ENCODE measurements around the gene SPCS3.
A peak's percentile ranks its signal among the peaks of the same experiment; 100 is the strongest.
"Not testable (repeated sequence)": the region's sequence is repeated elsewhere in the genome, so short reads cannot be mapped to it uniquely, and the experiment has no call there.

Gene SPCS3

DNA sequence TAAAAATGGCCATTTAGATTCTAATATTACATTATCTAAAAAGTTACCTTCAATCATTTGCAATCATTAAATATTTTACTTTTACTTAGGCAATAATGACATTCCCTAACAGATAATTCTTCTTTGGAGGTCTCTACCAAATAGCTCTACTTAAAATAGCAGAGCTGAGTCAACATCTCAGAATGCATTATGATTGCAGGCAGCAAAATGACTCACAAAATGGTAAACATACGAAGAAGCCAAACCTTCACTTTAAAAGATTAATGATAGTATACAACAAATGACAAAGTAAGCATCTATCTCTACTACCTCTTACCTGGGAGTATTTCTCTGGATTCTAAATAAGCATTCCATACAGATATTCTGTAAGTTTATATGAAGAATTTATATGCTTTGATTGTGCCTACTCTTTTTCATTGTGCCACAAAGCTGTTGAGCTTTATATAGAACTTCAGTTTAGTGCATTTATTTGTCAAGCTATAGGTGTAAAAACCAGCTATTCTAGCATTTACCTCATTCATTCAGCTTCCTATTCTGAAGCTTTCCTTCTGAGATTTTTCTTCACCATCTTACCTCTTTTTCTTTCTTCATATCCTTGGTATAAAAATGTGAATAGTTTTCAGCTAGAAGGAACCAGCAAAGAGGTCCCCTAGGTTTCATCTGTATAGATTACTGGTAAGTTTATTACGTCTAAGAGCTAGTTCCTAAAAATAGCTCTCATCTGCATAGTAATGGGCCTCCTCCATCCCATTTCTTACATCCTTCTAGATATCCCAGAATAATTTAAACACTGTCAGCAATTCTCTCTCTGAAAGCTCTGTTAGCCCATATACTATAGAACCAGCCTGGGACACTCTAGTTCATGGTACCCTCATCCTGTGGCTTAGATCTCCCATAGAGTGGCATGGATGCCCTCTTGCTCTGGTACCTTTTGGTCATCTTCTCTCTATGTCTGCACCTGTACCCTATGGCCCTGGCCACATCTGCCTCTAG is 17.2 kb upstream of the SPCS3 start:
- no peak for DNase-seq (ENCODE audit: extremely low read depth in 1 of 2, low read depth in 1 of 2)

DNA sequence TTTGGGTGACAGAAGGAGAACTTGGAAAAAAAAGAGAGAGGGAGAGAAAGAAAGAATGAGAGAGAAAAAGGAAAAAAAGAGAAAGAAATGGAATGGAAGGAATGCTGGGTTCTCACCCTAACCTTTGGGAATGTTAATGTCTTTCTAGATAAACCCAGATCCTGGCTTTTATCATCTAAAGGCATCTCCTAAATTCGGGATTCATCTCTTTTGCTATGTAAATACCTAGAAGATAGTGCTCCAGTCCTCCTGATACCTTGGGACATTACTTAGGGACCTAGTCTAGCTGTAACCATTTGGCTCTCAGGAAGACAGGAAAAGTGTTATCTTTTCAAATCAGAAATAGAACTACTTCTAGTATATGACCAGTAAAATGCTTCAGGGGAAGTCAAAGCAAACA is 15.8 kb upstream of the SPCS3 start:
- no peak for DNase-seq (ENCODE audit: extremely low read depth in 1 of 2, low read depth in 1 of 2)

DNA sequence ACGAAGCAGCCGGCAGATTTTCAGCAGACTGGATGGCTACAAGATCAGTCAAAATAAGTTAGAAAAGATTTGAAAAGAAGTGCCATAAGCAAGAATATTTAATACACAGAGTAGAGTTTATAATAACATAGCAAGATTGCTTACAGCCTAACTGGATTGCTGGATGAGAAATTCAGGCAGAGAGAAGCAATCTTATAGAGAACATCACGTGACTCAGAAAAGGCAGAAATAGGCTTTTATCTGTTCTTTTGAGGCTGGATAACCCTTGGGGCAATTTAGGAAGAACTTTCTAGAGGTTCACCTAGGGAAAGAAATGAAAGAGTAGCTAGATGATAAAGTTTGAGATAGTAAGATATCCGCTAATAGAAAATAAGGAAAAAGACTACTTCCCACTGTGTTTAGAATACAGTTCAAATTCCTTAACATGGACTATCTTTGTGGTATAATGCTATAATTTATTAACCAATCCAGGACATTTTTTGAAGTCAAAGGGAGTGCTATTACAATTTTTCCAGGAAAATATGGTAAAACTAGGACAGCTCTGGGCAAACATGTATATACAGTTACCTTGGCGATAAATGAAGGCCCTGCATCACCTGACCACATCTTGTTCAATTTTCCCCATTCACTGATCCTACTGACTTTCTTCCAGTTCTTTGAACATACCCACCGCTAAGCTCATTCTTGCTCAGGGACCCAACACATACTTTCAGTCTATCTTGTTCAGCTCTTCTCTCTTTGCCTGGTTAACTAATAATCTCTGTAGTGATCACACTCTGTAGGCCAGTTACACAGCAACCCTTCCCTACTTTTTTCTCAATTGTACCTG is 12.7 kb upstream of the SPCS3 start:
- no peak for DNase-seq (ENCODE audit: extremely low read depth in 1 of 2, low read depth in 1 of 2)

DNA sequence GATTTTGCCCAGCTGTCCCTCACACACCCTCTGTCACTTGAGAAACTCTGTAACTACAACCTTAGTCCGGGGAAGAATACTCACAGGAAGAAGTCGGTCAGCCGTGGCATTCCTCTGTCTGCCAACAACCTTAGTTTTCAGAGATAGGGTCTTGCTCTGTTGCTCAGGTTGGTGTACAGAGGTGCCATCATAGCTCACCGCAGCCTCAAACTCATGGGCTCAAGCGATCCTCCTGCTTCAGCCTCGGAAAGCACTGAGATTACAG is 12.2 kb upstream of the SPCS3 start:
- DNase-seq (ENCODE audit: extremely low read depth in 1 of 2, low read depth in 1 of 2): no peak

GRCh38 chr4:176308441-176308840 is 11.3 kb upstream of the SPCS3 start:
- DNase-seq (ENCODE audit: extremely low read depth in 1 of 2, low read depth in 1 of 2): no peak

DNA sequence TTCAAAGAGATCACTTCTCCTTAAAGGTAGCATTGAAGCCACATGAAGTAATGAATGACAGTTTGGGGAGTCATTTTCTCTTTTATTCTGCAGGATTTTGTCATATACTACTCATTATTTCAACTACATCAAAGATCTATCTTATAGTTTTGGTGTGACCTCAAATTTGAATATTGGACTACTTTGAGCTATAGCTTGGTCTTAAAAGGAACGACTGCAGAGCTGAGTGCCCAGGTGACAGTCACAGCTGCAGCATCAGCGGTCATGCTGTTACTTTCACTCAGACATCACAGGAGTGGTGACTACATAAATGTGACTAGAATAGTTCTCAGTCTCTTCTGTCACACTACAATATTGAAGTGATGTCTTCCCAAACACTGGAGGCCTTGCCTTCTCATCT is 10.7 kb upstream of the SPCS3 start:
- DNase-seq (ENCODE audit: extremely low read depth in 1 of 2, low read depth in 1 of 2): no peak

DNA sequence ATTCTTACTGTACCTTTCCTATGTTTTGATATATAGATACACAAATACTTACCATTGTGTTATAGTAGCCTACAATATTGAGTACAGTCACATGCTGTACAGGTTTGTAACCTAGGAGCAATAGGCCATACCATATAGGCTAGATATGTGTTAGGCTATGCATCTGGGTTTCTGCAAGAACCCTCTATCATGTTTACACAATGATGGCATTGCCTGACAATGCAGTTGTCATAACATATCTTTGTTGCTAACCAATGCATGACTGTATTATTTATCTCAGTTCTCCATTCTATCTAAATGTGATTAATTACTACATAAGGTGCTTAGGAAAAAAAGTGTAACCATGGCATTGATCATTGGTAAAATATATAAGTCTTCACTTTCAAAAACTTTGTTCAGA is 10.0 kb upstream of the SPCS3 start:
- no peak for DNase-seq (ENCODE audit: extremely low read depth in 1 of 2, low read depth in 1 of 2)

- no peak for DNase-seq (ENCODE audit: extremely low read depth in 1 of 2, low read depth in 1 of 2)
These were observed 6.0 kb upstream of the SPCS3 start for GRCh38 chr4:176313596-176314336.

DNA sequence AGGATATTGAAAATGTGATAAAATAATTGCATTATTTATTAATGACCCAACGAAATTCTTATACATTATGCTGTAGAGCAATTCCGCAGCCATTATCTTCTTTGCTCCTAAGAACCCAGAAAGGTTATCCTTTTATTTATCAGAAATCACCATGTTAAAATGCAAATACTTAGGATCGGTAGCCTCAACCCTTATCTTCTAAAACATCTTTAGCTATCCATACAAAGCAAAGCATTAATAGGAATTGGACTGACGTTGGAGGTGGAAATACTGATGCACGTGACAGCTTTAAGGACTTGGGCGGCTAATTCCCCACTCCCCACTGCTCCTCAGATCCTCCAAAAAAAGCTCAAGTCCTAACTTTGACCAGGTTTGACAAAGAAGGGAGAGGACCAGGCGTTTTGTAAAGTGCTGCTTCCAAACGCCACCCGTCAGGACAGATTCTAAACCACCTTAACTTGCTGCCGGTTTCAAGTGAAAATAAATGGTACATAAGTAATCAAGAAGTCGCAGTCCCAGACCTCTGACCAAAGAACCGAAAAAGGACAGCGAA is 539 bp upstream of the SPCS3 start:
- DNase-seq (ENCODE audit: extremely low read depth in 1 of 2, low read depth in 1 of 2): no peak

DNA sequence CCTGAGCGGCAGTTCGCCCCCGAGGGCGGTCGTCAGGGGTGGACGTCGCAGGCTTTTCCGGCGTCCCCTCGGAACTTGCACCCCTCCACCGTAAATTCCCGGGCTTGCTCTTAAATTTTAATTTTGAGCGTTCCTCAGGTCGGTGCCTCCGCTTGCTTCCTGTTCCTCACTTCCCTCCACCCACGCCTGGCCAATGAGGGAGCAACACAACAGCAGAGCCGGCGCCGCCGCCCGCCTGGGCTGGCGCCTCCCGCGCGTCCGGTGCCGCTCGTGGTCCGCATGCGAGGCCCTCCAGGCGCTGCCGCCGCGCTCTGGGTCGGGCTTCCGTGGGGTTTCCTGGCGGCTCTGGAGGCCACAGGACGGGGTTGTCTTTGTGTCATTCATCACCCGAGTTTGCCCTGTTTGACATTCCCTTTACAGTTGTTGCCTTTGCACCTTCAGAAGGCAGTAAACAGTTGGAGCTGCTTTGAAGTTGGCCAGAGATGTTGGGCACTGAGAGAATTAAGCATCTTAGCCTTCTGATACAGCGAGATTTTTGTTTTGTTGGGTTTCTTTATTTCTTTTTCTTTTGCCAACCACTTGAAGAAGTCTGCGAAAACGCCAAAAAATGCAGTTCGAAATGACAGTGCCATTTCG is 692 bp downstream of the SPCS3 start:
- peak; percentile 46 to 74 for DNase-seq (ENCODE audit: extremely low read depth in 1 of 2, low read depth in 1 of 2)

DNA sequence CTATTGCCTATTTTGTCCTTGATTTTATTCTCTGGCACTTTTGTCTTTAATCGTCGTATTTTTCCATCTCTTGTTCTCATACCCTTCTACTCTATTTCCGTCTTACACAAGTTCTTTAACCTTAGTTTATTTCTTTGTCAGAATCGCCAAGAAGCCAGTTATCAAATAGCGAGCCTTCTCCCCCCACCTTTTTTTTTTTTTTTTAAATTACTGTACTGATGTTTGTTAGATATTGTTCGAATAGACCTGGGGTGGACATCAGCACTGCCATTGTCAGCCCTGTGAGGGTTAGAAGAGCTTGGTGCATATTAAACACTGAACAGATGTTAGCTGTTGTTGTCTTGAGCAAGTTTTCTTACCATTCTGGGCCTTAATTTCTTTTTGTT is 1.2 kb downstream of the SPCS3 start:
- DNase-seq (ENCODE audit: extremely low read depth in 1 of 2, low read depth in 1 of 2): no peak

DNA sequence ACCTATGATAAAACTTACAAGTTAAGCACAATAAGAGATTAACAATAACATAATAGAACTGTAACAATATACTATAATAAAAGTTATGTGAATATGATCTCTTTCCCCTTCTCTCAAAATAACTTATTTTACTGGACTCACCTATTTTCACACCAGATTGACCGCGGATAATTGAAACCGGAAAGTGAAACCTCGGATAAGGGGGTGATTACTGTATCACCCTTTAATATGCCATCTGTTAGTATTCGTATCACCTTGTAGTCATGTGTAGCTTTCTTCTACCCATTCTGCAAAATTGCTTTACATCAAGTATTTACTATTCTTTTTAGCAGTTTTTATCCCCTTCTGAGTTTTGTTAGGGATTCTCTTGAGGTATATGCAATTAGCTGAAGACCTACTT is 1.8 kb downstream of the SPCS3 start:
- DNase-seq (ENCODE audit: extremely low read depth in 1 of 2, low read depth in 1 of 2): no peak

DNA sequence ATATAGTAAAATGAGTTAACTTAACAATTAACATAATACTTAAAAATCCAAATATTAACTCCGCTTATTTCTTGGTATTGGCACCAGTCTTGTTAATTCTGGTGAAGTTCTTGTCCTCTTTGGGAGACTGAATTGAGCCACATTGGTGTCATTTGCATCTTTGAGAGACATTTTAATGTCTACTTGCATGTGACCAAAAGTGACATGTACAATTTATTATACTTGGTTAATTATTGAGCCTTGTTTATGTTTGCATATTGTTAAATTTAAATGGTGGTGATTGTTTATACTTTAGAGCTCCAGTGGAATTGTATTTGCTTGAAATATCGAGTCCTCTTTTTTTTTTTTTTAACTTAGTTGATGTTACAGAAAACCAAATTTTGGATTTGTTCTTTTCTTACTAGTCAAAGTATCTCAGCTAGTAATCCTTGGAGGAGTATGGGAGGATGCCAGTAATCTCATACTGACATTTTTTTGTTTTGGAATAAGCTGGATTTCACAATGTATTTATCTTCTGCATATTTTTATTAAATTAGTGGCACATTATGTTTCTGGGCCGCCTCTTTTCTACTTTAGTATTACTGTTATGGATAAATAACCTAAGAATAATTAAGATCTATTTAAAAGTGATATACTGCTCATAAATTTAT is 3.9 kb downstream of the SPCS3 start:
- DNase-seq (ENCODE audit: extremely low read depth in 1 of 2, low read depth in 1 of 2): no peak

DNA sequence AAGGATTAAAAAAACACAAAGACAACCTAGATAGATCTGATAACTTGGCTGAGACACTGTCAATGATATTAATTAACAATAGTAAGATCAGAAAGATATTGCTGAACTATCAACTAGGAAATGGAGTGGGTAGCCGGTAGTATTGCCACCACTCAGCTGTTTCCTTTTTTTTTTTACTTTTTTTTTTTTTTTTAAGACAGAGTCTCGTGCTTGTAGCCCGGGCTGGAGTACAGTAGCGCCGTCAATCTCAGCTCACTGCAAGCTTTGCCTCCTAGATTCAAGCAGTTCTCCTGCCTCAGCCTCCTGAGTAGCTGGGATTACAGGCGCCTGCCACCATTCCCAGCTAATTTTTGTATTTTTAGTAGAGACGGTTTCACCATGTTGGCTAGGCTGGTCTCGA is 5.1 kb downstream of the SPCS3 start:
- not testable (repeated sequence) for DNase-seq (ENCODE audit: extremely low read depth in 1 of 2, low read depth in 1 of 2)

DNA sequence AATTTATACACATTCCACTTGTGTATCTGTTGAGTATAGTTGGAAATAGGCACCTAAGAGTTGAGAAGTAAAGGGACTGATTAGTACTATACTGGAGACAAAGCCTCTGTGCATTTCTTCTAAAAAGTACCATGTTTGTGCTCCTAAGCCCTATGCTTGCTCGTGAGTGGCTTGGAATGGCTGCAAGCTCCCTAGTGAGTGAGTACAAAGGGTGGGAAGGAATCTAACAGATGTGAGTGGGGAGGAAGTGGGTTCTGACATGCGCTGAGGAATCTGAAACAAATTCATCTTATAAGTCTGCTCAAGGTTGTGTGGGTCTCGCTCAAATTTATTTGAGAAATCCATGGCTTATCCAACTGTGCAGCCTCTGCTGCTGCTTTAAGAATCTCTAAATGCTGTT is 13.3 kb downstream of the SPCS3 start:
- DNase-seq (ENCODE audit: extremely low read depth in 1 of 2, low read depth in 1 of 2): no peak

- DNase-seq (ENCODE audit: extremely low read depth in 1 of 2, low read depth in 1 of 2): no peak
These were observed 14.3 kb downstream of the SPCS3 start for GRCh38 chr4:176334066-176334465.

DNA sequence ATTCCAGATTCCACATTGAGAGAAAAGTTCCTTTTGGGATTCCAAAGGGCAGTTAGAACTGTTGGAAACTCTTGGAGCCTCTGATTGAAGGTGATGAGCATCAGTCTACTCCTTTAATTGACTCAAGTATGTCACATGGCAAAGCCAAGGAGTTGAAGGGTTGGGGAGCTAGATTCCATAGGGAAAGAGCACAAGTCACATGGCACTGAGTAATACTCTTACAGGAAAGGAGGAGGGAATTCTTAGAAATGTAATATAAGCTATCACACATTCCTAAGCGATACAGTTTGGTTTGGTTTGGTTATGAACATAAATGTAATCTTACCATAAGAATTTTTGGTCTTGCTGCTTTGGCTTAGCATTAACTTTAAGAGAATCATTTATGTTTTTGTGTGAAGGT is 15.7 kb downstream of the SPCS3 start:
- DNase-seq (ENCODE audit: extremely low read depth in 1 of 2, low read depth in 1 of 2): no peak

- no peak for DNase-seq (ENCODE audit: extremely low read depth in 1 of 2, low read depth in 1 of 2)
These were observed 20.4 kb downstream of the SPCS3 start for GRCh38 chr4:176339936-176340761.
